Measurements from ENCODE around the gene RASD2. TPM values are rescaled to one million over a fixed set of nuclear protein-coding genes. Genes with fewer than 3 reads are reported as not detected.

Gene RASD2
- total RNA-seq, 1 experiment from 2014 or later = 0.42 TPM

GRCh38 chr22:35582218-35582860 is 41.7 kb downstream of the RASD2 start:
- Histone ChIP-seq H2BK5ac (ENCODE audit: insufficient read length, low read length) (no peak overlapping the region), H4K20me1 (ENCODE audit: control insufficient read depth, insufficient read depth, insufficient read length) (no peaks in the 10 kb centered on the region), H2BK15ac (ENCODE audit: low read depth, low read length) (no peak overlapping the region), H3K4ac (ENCODE audit: low read depth, low read length) (no peak overlapping the region), H2BK12ac (ENCODE audit: insufficient read length, low read depth, low read length) (no peak overlapping the region), H2BK120ac (ENCODE audit: low read depth, low read length, poor library complexity, severe bottlenecking) (no peak overlapping the region), H2BK20ac (ENCODE audit: low read depth, low read length, poor library complexity, severe bottlenecking) (no peak overlapping the region), H3K9ac (ENCODE audit: extremely low read depth, insufficient read length, low read length) (no peak overlapping the region), H3K4me2 (ENCODE audit: insufficient read depth, insufficient read length, low read length) (no peak overlapping the region), H3K27ac (ENCODE audit: insufficient read length, low read depth, low read length) (no peak overlapping the region), H2AK5ac (ENCODE audit: insufficient read length, low read length) (no peak overlapping the region), H4K8ac (replicated peaks; ENCODE audit: insufficient read length, low read depth, low read length) (no peak overlapping the region), H3K4me1 (ENCODE audit: insufficient read depth, low read length) (no peaks in the 10 kb centered on the region), H3K23ac (ENCODE audit: insufficient read length, low read depth, low read length) (no peak overlapping the region), H3K18ac (ENCODE audit: insufficient read length, low read depth, low read length) (no peak overlapping the region), H3K9me3 (ENCODE audit: control insufficient read depth, low read depth, low read length) (no peaks in the 10 kb centered on the region), H3K79me1 (ENCODE audit: insufficient read depth, low read depth, low read length, poor library complexity, severe bottlenecking) (no peaks in the 10 kb centered on the region), H4K91ac (ENCODE audit: insufficient read length, low read depth, low read length) (no peak overlapping the region), H3K27me3 (ENCODE audit: insufficient read depth, low read length) (no peaks in the 10 kb centered on the region), H3K23me2 (ENCODE audit: insufficient read length, low read depth, low read length, poor library complexity, severe bottlenecking) (no peaks in the 10 kb centered on the region), H3T11ph (ENCODE audit: low read length) (no peak overlapping the region), H2AFZ (ENCODE audit: low read length) (no peak overlapping the region), H3K79me2 (ENCODE audit: insufficient read depth, low read length) (no peaks in the 10 kb centered on the region), H3K56ac (ENCODE audit: insufficient read length, low read depth, low read length) (no peak overlapping the region), H3K14ac (ENCODE audit: insufficient read depth, low read length) (no peak overlapping the region), H4K5ac (ENCODE audit: insufficient read length, low read depth, low read length) (no peak overlapping the region)
- TF ChIP-seq CTCF (conservative IDR thresholded peaks at IDR 0.05) = no peak
- Mint-ChIP-seq H3K27ac (no peak overlapping the region), H3K36me3 (ENCODE audit: insufficient read depth in 1 of 3, low read depth in 3 of 3) (no peaks in the 10 kb centered on the region), H3K4me1 (peaks cover 6 to 7% of the 10 kb centered on the region in 2 experiments), H3K4me3 (no peak overlapping the region), H3K9me3 (no peaks in the 10 kb centered on the region), H3K27me3 (ENCODE audit: low read depth) (peaks cover 6% of the 10 kb centered on the region)
- WGBS (ENCODE audit: extremely low coverage, insufficient read length, low lambda C conversion rate) = no CpG with 5 or more reads among the region's 11 CpGs
- no peak for DNase-seq
